ENCODE results near the gene SLC31A1. TPM values are rescaled to one million over a fixed set of nuclear protein-coding genes. Genes with fewer than 3 reads are reported as not detected.

SLC31A1 gene
- total and polyA plus RNA-seq, 8 donors = 2.5 to 16.1 (median 10.5) TPM

DNA sequence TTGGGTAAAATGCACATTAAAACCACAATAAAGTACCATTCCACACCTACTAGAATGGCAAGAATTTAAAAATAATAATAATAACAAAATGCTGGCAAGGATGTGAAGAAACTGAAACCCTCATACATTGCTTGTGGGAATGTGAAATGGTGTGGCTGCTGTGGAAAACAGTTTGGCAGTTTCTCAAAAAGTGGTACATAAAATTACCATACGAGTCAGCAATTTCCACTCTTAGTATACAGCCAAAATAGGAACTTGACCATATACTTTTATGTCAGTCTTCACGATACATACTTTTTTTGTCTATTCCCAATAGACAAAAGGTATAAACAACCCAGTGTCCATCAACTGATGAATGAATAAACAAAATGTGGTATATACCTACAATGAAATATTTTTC is 15.9 kb upstream of the SLC31A1 start:
- DNase-seq (no peak), FAIRE-seq (no peak), ATAC-seq (no peak)
- Histone ChIP-seq H3K27ac (no peak overlapping the region), H3K27me3 (no peaks in the 10 kb centered on the region), H3K9me3 (no peaks in the 10 kb centered on the region), H3K4me1 (no peaks in the 10 kb centered on the region), H3K4me3 (no peak overlapping the region), H3K36me3 (peaks cover 0 to 23% (median 5%) of the 10 kb centered on the region in 3 donors)
- TF ChIP-seq, protein P1, sequence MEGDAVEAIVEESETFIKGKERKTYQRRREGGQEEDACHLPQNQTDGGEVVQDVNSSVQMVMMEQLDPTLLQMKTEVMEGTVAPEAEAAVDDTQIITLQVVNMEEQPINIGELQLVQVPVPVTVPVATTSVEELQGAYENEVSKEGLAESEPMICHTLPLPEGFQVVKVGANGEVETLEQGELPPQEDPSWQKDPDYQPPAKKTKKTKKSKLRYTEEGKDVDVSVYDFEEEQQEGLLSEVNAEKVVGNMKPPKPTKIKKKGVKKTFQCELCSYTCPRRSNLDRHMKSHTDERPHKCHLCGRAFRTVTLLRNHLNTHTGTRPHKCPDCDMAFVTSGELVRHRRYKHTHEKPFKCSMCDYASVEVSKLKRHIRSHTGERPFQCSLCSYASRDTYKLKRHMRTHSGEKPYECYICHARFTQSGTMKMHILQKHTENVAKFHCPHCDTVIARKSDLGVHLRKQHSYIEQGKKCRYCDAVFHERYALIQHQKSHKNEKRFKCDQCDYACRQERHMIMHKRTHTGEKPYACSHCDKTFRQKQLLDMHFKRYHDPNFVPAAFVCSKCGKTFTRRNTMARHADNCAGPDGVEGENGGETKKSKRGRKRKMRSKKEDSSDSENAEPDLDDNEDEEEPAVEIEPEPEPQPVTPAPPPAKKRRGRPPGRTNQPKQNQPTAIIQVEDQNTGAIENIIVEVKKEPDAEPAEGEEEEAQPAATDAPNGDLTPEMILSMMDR (IDR thresholded peaks at IDR 0.05) = no peak
- WGBS, 2 donors = 90 to 91% methylated on average over 2 of the region's 2 CpGs
- intact Hi-C loops (cut with DNase I) = no loop called here

DNA sequence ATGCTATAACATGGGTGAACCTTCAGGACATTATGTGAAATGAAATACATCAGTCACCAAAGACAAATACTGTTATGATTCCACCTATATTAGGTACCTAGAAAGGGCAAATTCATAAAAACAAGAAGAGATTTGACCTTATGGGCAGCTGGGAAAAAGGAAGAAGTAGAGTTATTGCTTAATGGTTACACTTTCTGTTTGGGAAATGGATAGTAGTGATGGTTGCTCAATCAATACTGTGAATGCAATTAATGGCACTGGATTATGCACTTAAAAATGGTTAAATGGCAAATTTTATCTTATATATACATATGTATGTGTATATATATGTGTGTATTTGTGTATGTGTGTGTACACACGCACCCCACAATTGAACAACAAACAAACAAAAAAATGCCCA is 15.5 kb upstream of the SLC31A1 start:
- H3K9me3 ChIP-seq = no peaks in the 10 kb centered on the region
- no peak overlapping the region for H3K27ac ChIP-seq
- TF ChIP-seq, protein P1 (IDR thresholded peaks at IDR 0.05) = no peak
- H3K36me3 ChIP-seq = peaks cover 0 to 23% (median 5%) of the 10 kb centered on the region in 3 donors
- DNase-seq = no peak
- intact Hi-C loops (cut with DNase I) = no loop called here
- WGBS, 2 donors = 96 to 100% methylated on average over 1 of the region's 1 CpG
- H3K27me3 ChIP-seq = no peaks in the 10 kb centered on the region
- ATAC-seq = no peak
- no peak overlapping the region for H3K4me3 ChIP-seq
- H3K4me1 ChIP-seq = no peaks in the 10 kb centered on the region
- no peak for FAIRE-seq

DNA sequence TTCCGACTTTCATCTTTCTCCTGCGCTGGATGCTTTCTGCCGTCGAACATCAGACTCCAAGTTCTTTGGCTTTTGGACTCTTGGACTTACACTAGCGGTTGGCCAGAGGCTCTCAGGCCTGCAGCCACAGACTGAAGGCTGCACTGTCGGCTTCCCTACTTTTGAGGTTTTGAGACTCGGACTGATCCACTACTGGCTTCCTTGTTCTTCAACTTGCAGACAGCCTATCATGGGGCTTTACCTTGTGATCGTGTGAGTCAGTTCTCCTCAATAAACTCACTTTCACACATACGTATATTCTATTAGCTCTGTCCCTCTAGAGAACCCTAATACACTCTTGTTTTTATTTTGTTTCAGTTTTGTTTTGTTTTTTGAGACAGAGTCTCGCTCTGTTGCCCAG is 10.5 kb upstream of the SLC31A1 start:
- no peak overlapping the region for H3K4me3 ChIP-seq
- intact Hi-C loops (cut with DNase I) = no loop called here
- peaks cover 0 to 3% (median 0%) of the 10 kb centered on the region in 3 donors for H3K36me3 ChIP-seq
- peaks cover 0 to 5% (median 0%) of the 10 kb centered on the region in 3 donors for H3K4me1 ChIP-seq
- TF ChIP-seq, protein P1 (IDR thresholded peaks at IDR 0.05) = no peak
- no peak overlapping the region for H3K27ac ChIP-seq
- 93 to 94% methylated on average over 10 of the region's 10 CpGs for WGBS, 2 donors
- ATAC-seq = no peak
- H3K9me3 ChIP-seq = no peaks in the 10 kb centered on the region
- no peaks in the 10 kb centered on the region for H3K27me3 ChIP-seq
- FAIRE-seq = no peak
- no peak for DNase-seq

DNA sequence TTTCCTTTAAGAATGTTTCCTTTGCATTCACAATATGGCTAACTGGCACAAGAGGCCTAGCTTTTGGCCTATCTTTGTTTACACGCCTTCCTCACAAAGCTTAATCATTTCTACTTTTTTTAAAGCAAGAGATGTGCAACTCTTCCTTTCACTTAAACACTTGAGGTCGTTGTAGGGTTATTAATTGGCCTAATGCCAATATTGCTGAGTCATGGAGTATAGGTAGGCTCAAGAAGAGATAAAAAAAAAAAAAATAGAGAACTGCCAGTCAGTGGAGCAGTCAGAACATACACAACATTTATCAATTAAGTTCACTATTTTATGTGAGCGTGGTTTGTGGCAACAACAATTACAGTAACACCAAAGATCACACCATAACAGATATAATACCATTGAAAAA is 6.2 kb upstream of the SLC31A1 start:
- Histone ChIP-seq H3K36me3 (no peaks in the 10 kb centered on the region), H3K4me3 (no peak overlapping the region), H3K27ac (no peak overlapping the region), H3K4me1 (peaks cover 9 to 14% (median 11%) of the 10 kb centered on the region in 3 donors), H3K27me3 (no peaks in the 10 kb centered on the region), H3K9me3 (no peaks in the 10 kb centered on the region)
- WGBS, 2 donors = 50 to 57% methylated on average over 3 of the region's 3 CpGs
- TF ChIP-seq, protein P1 (IDR thresholded peaks at IDR 0.05) = no peak
- no peak for DNase-seq
- intact Hi-C loops (cut with DNase I) = no loop called here
- peak in 2 of 4 donors; percentile 54 to 60 for ATAC-seq
- no peak for FAIRE-seq

DNA sequence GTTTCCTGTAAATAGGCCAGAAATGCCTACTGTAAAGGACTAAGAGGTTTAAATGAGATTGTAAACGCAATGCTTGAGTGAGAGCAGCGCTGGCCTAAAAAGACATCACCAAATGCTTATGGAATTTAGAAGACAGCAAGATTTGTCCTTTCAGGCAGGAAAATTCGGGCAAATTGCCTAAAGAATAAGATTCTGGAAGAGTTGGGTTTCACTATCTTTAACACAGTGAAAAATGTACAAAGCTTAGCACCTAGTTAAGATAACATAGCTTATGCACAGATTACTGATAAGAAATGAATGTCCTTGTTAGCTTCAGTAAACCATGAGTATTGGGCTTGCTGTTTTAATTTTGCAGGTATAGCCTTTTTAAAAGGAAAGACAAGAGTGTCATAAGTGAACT is 4.9 kb upstream of the SLC31A1 start:
- no peak for FAIRE-seq
- no peak for DNase-seq
- 71 to 76% methylated on average over 3 of the region's 3 CpGs for WGBS, 2 donors
- TF ChIP-seq, protein P1 (IDR thresholded peaks at IDR 0.05) = no peak
- intact Hi-C loops (cut with DNase I) = no loop called here
- no peaks in the 10 kb centered on the region for H3K9me3 ChIP-seq
- no peaks in the 10 kb centered on the region for H3K27me3 ChIP-seq
- ATAC-seq = no peak
- no peak overlapping the region for H3K27ac ChIP-seq
- H3K4me1 ChIP-seq = peaks cover 13 to 17% (median 16%) of the 10 kb centered on the region in 3 donors
- H3K36me3 ChIP-seq = no peaks in the 10 kb centered on the region
- H3K4me3 ChIP-seq = no peak overlapping the region
